GM21447 (cell line): Measurements from ENCODE around the gene S100B.
"Not testable (repeated sequence)": the region's sequence is repeated elsewhere in the genome, so short reads cannot be mapped to it uniquely, and the experiment has no call there.

ENCODE experiments used
- ATAC-seq: cut with Tn5 transposase; IDR thresholded peaks from one replicate; pipeline ENCODE4 v1.9.1; 2021; ENCODE audit not compliant: unreplicated experiment

The S100B gene

GRCh38 chr21:46604975-46605766 lies at the start of gene S100B:
Gene S100B, minus strand, starts transcription at chr21:46605082. Its CDS starts 2,667 bp downstream, at chr21:46602415.
- no peak for ATAC-seq

- ATAC-seq: no peak
Measured at GRCh38 chr21:46651121-46651520, 46.2 kb upstream of the S100B start.

GRCh38 chr21:46650476-46651098 lies 45.7 kb upstream of the S100B start:
- no peak for ATAC-seq

GRCh38 chr21:46649356-46649755 lies 44.5 kb upstream of the S100B start:
- ATAC-seq: no peak

GRCh38 chr21:46648539-46648938 lies 43.7 kb upstream of the S100B start:
- ATAC-seq: no peak

- ATAC-seq: no peak
Measured at GRCh38 chr21:46646541-46647154, 41.8 kb upstream of the S100B start.

GRCh38 chr21:46645840-46646239 lies 41.0 kb upstream of the S100B start:
- no peak for ATAC-seq

GRCh38 chr21:46643379-46644177 lies 38.7 kb upstream of the S100B start:
- ATAC-seq: no peak

GRCh38 chr21:46641656-46642055 lies 36.8 kb upstream of the S100B start:
- no peak for ATAC-seq

GRCh38 chr21:46639489-46640386 lies 34.9 kb upstream of the S100B start:
- ATAC-seq: no peak

- ATAC-seq: no peak
Measured at GRCh38 chr21:46637952-46638746, 33.3 kb upstream of the S100B start.

- no peak for ATAC-seq
Measured at GRCh38 chr21:46636550-46637285, 31.8 kb upstream of the S100B start.

- ATAC-seq: no peak
Measured at GRCh38 chr21:46636181-46636512, 31.3 kb upstream of the S100B start.

GRCh38 chr21:46635324-46636180 lies 30.7 kb upstream of the S100B start, which contains the start of gene PRMT2:
Gene PRMT2, plus strand, starts transcription at chr21:46635674. Its CDS starts 1,278 bp downstream, at chr21:46636952.
- ATAC-seq: peak; percentile 79

- no peak for ATAC-seq
Measured at GRCh38 chr21:46634966-46635323, 30.1 kb upstream of the S100B start.

GRCh38 chr21:46634427-46634826 lies 29.5 kb upstream of the S100B start:
- no peak for ATAC-seq

GRCh38 chr21:46633566-46633965 lies 28.7 kb upstream of the S100B start:
- no peak for ATAC-seq

- not testable (repeated sequence) for ATAC-seq
Measured at GRCh38 chr21:46630915-46631314, 26.0 kb upstream of the S100B start.
